Activated CD8-positive, alpha-beta memory T cell treated with anti-CD3 and anti-CD28 coated beads, Interleukin-2, amount 50 U/mL, for 4 hours (primary cell): ENCODE results near the gene RBMS3.

Experiments
- DNase-seq: peaks from one replicate; pipeline ENCODE4 v3.0.0-alpha.2; 2020

The RBMS3 gene

GRCh38 chr3:29850641-29851040, 569.8 kb downstream of the RBMS3 start:
- DNase-seq = no peak

GRCh38 chr3:29852767-29853166, 571.9 kb downstream of the RBMS3 start:
- DNase-seq = no peak

GRCh38 chr3:29853841-29854397, 573.0 kb downstream of the RBMS3 start:
- no peak for DNase-seq

- DNase-seq = no peak
Measured at GRCh38 chr3:29854821-29855220, 574.0 kb downstream of the RBMS3 start.

- no peak for DNase-seq
Measured at GRCh38 chr3:29859726-29860270, 578.9 kb downstream of the RBMS3 start.

- DNase-seq = no peak
Measured at GRCh38 chr3:29864809-29865208, 583.9 kb downstream of the RBMS3 start.

- no peak for DNase-seq
Measured at GRCh38 chr3:29868543-29869101, 587.8 kb downstream of the RBMS3 start.

GRCh38 chr3:29870136-29870535, 589.3 kb downstream of the RBMS3 start:
- no peak for DNase-seq

GRCh38 chr3:29871087-29871486, 590.2 kb downstream of the RBMS3 start:
- DNase-seq = no peak

- no peak for DNase-seq
Measured at GRCh38 chr3:29880809-29881208, 599.9 kb downstream of the RBMS3 start.

GRCh38 chr3:29887451-29887850, 606.6 kb downstream of the RBMS3 start:
- DNase-seq = no peak

GRCh38 chr3:29889215-29889614, 608.3 kb downstream of the RBMS3 start:
- DNase-seq = no peak

GRCh38 chr3:29890801-29891200, 609.9 kb downstream of the RBMS3 start:
- DNase-seq = no peak

GRCh38 chr3:29892976-29893554, 612.2 kb downstream of the RBMS3 start:
- no peak for DNase-seq

- DNase-seq = no peak
Measured at GRCh38 chr3:29896856-29897255, 616.0 kb downstream of the RBMS3 start.

- no peak for DNase-seq
Measured at GRCh38 chr3:29898171-29898965, 617.5 kb downstream of the RBMS3 start.

GRCh38 chr3:29899021-29899420, 618.1 kb downstream of the RBMS3 start:
- DNase-seq = no peak

GRCh38 chr3:29901097-29901496, 620.2 kb downstream of the RBMS3 start:
- DNase-seq = no peak

GRCh38 chr3:29903600-29903999, 622.7 kb downstream of the RBMS3 start:
- DNase-seq = no peak

- no peak for DNase-seq
Measured at GRCh38 chr3:29906906-29907305, 626.0 kb downstream of the RBMS3 start.

- no peak for DNase-seq
Measured at GRCh38 chr3:29912600-29913288, 631.9 kb downstream of the RBMS3 start.

- no peak for DNase-seq
Measured at GRCh38 chr3:29914861-29915524, 634.1 kb downstream of the RBMS3 start.

GRCh38 chr3:29919571-29919970, 638.7 kb downstream of the RBMS3 start:
- DNase-seq = no peak
